ENCODE measurements around the gene PLEKHG7.

DNA sequence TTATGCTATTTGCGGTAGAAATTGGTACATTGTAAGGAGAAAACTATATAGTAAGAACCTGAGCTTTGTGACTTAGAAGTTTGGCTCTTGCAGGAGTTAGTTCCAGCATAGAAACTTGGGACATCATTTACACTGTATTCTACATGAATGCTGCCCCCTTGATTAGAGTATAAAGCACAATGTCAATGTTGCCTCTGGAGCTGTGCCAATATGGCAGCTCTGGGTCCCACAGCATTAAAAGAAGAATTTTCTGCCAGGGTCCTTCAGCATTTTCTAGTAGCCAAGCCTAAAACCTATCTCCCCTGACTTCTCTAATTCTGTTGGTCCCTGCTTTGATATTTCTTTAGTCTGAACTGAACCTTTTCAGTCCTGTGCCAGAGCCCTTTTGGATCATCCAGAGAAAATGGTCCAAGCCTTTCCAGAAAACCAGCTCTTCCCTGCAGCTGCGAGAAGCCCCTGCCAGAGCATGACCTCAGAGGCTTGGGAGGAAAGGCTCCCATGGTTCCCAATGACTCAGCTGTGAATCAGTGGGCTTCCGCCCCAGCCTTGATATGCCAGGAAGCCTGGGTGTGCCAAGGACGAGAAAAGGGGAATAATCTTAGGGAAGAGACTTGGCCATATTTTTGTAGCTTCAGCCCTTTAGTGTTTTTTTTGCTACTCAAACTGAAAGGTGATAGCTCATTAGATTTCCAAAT lies 43.2 kb downstream of the PLEKHG7 start:
- TF ChIP-seq REST (IDR thresholded peaks at IDR 0.05; ENCODE audit: insufficient read depth in 1 of 2, low read depth in 2 of 2, low read length in 2 of 2) (no peak), TAF1 (IDR thresholded peaks at IDR 0.05; ENCODE audit: borderline replicate concordance, insufficient read depth, low read length) (no peak), POLR2AphosphoS5 (IDR thresholded peaks at IDR 0.05; ENCODE audit: low read depth, low read length) (no peak), FOXP2 (optimal IDR thresholded peaks at IDR 0.05; ENCODE audit: borderline replicate concordance, extremely low read depth, extremely low read length, insufficient read depth) (no peak)
